Peyer's patch (tissue), 4 donors: ENCODE results near the gene SLC39A13.

Experiments used
- POLR2A ChIP-seq, 2 donors: fragments of 450-650 bp; IDR thresholded peaks; one replicate each; pipeline ENCODE4 v1.5.1; 2017; ENCODE audit warnings: antibody characterized with exemption in 2 of 2, mild to moderate bottlenecking in 2 of 2, moderate library complexity in 2 of 2
- TF ChIP-seq, protein P1 (sequence below), 6 experiments: fragments of 450-650 bp in 4 of 6; fragments of 200-600 bp in 2 of 6; sonication (generic) in 1 of 6; IDR thresholded peaks; one replicate each; pipeline ENCODE4 v1.5.1; 2017 to 2019; ENCODE audit warnings: antibody characterized with exemption in 6 of 6, mild to moderate bottlenecking in 3 of 6, moderate library complexity in 1 of 6

DNA sequence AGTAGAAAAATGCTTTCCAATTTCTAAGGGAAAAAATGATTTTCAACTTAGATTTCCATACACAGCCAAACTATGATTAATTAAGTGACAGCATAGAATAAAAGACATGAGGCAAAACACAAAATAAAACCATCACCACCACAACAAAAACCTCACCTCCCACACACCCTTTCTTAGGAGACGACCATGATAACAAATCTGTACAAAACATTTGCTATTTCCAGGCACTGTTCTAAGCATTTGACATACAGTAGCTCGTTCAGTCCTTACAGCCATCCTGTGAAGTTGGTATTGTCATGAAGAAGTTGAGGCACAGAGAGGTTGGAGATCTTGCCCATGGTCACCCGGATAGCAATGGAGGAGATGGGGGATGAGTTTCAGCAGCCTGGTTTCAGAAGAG is 38.7 kb upstream of the SLC39A13 start:
- TF ChIP-seq, protein P1, sequence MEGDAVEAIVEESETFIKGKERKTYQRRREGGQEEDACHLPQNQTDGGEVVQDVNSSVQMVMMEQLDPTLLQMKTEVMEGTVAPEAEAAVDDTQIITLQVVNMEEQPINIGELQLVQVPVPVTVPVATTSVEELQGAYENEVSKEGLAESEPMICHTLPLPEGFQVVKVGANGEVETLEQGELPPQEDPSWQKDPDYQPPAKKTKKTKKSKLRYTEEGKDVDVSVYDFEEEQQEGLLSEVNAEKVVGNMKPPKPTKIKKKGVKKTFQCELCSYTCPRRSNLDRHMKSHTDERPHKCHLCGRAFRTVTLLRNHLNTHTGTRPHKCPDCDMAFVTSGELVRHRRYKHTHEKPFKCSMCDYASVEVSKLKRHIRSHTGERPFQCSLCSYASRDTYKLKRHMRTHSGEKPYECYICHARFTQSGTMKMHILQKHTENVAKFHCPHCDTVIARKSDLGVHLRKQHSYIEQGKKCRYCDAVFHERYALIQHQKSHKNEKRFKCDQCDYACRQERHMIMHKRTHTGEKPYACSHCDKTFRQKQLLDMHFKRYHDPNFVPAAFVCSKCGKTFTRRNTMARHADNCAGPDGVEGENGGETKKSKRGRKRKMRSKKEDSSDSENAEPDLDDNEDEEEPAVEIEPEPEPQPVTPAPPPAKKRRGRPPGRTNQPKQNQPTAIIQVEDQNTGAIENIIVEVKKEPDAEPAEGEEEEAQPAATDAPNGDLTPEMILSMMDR (IDR thresholded peaks at IDR 0.05): no peak
- no peak for TF ChIP-seq POLR2A (IDR thresholded peaks at IDR 0.05)
